ENCODE data around the gene SGK2.
"Not testable (repeated sequence)": the region's sequence is repeated elsewhere in the genome, so short reads cannot be mapped to it uniquely, and the experiment has no call there.

SGK2 gene

GRCh38 chr20:43563991-43564390 lies 5.2 kb downstream of the SGK2 start:
- no peak for DNase-seq

DNA sequence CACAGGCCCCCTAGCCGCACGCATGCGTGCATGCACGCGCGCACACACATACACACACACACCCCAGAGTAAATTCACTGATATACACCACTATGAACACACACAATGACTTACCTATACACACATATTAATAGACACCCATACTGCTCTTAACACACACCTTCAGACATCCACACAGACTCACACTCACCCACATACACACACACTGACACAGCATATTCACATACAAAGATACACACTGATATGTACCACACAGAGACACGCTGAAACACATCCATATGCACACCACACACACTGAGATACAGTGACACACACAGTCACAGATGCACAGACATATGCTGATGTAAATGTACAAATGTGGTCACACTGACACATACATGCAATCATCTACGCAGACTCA lies 5.6 kb downstream of the SGK2 start:
- DNase-seq, result no peak

- no peak for DNase-seq
These were observed 6.3 kb downstream of the SGK2 start for GRCh38 chr20:43564993-43565757.

GRCh38 chr20:43565758-43566104 lies 6.9 kb downstream of the SGK2 start:
- DNase-seq, result no peak

DNA sequence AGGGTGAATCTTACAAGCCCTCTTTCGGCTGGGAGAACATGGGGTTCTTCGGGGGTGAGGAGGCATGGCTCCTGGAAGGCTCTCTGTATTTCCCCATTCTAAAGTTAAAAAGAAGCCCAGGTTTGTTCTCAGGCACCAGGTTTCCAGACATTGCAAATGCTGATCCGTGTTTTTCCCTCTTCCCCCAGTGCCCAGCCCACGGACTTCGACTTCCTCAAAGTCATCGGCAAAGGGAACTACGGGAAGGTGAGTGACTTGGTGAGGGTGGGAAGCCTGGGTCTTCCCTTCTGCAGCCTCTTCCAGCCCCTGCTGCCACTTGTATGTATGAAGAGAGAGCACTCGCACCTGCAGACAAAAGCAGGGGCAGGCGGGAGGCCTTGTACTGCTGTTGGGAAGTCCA lies 8.7 kb downstream of the SGK2 start:
- no peak for DNase-seq

DNA sequence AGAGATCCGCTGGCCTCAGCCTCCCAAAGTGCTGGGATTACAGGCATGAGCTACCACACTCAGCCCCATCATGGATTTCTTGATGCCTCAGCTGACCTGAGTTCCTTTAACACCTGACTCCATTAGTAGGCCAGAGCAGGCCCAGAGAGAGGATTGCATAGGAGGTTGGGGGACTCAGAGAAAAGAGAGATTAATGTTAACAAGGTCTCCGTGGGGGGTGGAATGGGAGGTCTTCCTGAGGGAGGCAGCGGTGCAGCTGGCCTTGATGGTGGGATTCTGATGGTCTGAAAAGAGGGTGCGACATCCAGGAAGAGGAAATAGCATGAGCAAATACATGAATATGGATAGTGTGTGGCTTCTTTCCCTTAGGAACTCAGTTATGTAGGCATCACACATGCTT lies 9.9 kb downstream of the SGK2 start:
- DNase-seq, result no peak

GRCh38 chr20:43569282-43569681 lies 10.5 kb downstream of the SGK2 start:
- no peak for DNase-seq

- DNase-seq, result no peak
These were observed 11.7 kb downstream of the SGK2 start for GRCh38 chr20:43570496-43570895.

- no peak for DNase-seq
These were observed 12.5 kb downstream of the SGK2 start for GRCh38 chr20:43571310-43571709.

- no peak for DNase-seq
These were observed 12.9 kb downstream of the SGK2 start for GRCh38 chr20:43571771-43572170.

- no peak for DNase-seq
These were observed 14.1 kb downstream of the SGK2 start for GRCh38 chr20:43572891-43573290.

DNA sequence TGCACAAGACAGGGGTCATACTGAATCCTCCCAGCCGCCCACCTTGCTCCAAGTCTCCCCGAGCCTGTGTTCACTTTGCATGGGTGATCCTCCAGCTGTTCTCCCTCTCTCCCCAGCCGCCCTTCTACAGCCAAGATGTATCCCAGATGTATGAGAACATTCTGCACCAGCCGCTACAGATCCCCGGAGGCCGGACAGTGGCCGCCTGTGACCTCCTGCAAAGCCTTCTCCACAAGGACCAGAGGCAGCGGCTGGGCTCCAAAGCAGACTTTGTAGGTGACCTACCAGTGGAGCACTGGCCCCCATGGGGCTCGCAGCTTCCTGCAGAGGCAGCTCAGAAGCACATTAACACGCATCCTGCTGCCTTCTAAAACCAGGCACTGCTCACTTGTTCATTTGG lies 17.3 kb downstream of the SGK2 start:
- no peak for DNase-seq

DNA sequence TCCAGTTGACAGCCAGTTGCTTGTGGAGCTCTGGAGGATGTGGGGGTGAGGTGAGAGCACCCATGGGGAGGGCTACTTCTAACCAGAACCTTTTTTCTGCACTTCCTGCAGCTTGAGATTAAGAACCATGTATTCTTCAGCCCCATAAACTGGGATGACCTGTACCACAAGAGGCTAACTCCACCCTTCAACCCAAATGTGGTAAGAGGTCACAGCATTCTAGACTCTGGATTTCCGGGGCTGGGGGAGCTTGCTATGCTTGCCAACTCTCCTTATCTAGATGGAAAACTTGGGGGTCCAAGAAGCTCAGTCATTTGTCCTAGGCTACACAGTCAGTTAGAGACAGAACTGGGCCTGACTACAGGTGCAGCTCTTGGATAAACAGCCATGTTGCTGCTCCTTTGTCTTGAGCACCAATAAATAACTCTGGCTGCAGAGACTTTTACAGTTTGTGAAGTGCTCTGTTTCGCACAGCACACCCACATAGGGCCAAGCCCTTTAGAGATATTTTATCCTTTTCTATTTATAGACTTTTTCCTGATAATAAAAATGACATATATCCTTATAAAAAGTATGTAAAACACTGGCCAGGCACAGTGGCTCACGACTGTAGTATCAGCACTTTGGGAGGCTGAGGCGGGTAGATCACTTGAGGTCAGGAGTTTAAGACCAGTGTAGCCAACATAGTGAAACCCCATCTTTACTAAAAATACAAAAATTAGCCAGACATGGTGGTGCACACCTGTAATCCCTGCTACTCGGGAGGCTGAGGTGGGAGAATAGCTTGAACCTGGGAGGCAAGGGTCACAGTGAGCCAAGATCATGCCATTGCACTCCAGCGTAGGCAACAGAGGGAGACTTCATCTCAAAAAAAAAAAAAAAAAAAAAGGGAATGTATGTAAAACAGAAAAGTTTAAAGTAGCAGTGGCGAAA lies 21.3 kb downstream of the SGK2 start:
- DNase-seq, result peak; percentile 76

DNA sequence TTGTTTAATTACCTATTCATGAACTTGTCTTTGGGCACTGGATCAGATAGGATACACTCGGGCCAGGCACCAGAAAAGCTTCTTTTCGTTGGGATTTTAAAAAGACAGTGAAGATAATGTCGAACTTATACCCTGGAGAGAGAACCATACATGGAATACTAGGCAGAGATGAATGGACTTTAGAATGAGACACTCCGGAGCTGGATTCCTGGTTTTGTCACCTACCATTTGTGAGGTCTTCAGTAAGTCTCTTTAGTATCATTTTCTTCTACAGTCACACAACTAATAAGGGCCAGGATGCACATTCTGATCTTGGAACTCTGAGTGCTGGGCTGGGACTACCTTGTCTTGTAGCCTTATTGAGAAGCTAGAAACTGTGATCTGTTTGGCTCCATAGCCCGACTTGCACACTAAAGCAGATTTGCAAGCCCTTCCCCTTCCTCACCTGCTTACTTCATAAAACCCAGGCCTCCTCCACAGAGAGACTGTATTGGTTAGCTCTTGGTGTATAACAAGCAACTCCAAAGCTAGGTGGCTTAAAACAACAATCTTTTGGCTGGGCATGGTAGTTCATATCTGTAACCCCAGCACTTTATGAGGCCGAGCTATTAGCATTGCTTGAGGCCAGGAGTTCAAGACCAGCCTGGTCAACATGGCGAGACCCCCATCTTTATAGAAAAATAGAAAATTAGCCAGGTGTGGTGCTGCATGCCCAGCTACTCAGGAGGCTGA lies 24.5 kb downstream of the SGK2 start:
- peak; percentile 50 for DNase-seq

DNA sequence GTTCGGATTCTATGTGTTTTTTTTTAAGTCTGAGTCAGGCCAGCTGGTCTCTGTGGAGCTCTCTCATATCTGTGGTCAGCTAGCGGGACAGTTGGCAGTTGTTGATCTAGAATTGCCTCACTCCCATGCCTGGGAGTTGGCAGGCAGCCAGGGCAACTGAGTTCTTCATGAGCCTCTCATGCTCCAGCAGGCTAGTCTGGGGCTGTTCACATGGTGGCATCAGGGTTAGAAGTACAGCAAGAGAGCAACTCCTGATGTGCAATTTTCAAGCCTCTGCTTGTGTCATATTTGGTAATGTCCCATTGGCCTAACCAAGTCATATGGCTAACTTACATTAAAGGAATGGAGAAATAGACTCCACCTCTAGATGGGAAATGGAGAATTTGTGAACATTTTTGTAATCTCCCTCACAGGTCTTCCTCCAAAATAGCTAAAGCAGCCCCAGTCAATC lies 25.2 kb downstream of the SGK2 start:
- DNase-seq, result peak; percentile 98

GRCh38 chr20:43584448-43585136 lies 25.8 kb downstream of the SGK2 start:
- no peak for DNase-seq

DNA sequence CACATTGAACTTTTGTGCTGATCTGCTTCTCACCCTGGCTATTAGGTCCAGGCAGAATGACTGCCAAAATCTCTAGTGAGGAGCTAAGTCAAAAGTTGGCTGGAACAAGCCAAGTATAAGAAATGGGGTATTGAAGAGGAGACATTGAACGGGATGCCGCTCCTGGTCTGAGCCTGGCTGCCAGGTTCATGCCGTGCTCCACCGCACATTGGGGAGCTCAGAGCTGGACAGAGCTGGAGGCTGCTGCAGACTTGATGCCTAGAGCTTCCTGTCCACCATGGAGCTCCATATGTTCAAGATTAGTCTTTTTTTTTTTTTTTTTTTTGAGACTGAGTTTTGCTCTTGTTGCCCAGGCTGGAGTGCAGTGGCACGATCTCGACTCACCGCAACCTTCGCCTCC lies 27.8 kb downstream of the SGK2 start:
- no peak for DNase-seq

- DNase-seq, result not testable (repeated sequence)
These were observed 29.7 kb downstream of the SGK2 start for GRCh38 chr20:43588526-43588925.

DNA sequence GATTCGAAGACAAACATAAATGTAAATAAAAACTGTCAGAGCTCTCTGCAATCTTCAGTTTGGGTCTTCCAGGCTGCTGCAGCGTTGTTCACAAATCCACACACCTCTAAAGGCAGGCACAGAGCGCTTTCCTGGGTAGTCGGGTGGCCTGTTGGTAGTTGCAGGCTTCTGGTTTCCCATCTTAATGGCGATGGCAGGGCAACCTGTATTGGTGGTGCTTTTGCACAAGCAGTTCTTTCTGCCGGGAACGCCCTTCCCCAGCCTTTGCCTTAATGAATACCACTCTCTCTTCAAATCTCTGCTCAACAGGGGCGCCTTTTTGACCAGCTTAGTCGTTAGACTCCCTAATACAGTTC lies 31.2 kb downstream of the SGK2 start:
- DNase-seq, result peak; percentile 67

DNA sequence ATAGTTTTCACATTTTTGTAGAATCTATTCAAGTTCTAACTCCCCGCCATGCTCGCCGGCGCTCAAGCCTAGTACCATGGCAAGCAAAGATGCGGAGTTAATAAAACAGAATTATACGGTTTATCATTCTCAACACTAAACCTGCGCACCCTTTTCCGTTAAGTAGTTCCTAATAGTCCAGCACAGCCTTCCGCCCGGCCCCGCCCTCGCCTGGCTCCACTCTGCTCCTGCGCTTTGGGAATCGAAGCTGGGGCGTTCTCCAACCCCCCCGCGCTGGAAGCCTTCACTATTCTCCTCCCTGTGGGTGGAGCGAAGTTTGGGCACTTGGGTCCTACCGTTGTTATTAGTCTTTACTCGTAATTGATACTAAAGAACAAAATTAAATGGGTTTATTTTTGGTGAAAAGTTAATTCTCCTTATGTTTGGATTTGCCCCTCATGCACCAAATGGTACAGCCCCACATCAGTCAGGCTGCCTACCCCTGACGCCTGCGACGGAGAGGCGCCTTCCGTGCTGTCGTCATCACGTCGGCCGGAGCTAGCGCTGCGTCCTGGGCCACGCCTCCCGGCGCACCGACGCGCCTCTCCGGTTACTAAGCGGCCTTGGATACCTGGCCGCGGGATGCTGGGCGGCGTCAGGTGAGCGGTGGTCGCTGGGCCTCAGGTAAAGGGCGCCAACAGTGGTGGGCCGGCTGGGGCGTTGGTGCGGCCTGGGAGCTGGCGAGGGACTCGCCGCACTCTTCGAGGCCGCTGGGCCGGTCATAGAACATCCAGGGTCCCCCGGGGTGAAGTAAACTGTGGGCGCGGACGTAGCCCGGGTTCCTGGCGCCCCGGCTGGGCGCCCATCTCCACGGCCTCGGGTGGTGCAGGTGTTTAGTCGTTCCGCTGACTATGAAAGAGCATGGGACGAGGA lies 31.8 kb downstream of the SGK2 start, which contains the start of gene IFT52:
IFT52 (plus strand) TSS at position 546 of the 912 bp plus-strand sequence. CDS start 3,762 bp downstream, outside the sequence.
- DNase-seq, result peak; percentile 97

DNA sequence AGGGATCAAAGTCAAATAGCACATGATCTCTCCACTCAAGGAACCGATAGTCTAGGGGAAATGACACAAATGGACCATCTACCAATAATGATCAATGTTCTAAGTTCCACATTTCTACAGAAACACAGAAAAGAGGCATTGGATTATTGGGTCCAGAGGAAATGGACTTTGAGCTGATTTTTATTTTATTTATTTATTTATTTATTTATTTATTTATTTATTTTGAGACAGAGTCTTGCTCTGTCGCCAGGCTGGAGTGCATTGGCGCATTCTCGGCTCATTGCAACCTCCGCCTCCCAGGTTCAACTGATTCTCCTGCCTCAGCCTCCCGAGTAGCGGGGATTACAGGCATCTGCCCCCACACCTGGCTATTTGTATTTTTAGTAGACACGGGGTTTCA lies 43.1 kb downstream of the SGK2 start:
- DNase-seq, result not testable (repeated sequence)

GRCh38 chr20:43603124-43603523 lies 44.3 kb downstream of the SGK2 start:
- no peak for DNase-seq

Data from OCI-M1 (cell line).